Thoracic aorta (tissue), 2 donors: ENCODE data around the gene LCORL. TPM values are rescaled to one million over a fixed set of nuclear protein-coding genes. Genes with fewer than 3 reads are reported as not detected.
"Not testable (repeated sequence)": the region's sequence is repeated elsewhere in the genome, so short reads cannot be mapped to it uniquely, and the experiment has no call there.

Experiments used
- ATAC-seq: fragments of 150-250 bp; one replicate; pipeline ENCODE4 v1.8.0; 2017; ENCODE audit warnings: low read depth; ENCODE audit not compliant: insufficient number of reproducible peaks, low FRiP score
- DNase-seq: peaks from one replicate; pipeline ENCODE4 v3.0.0-alpha.2; 2020; ENCODE audit warnings: low spot score
- H3K27ac ChIP-seq, 2 donors: fragments of 200-600 bp; sonication (generic); 1 replicate in 1 of 2; 2 replicates in 1 of 2; pipeline ENCODE4 v1.5.1; 2016; ENCODE audit warnings: mild to moderate bottlenecking in 2 of 2, moderate library complexity in 2 of 2
- H3K27me3 ChIP-seq: fragments of 200-600 bp; sonication (generic); replicated peaks from 2 replicates; pipeline ENCODE4 v1.6.0; 2016; ENCODE audit warnings: mild to moderate bottlenecking; ENCODE audit not compliant: insufficient read depth
- H3K36me3 ChIP-seq: fragments of 200-600 bp; sonication (generic); one replicate; pipeline ENCODE4 v1.5.1; 2016
- H3K4me1 ChIP-seq, 2 donors: fragments of 200-600 bp; sonication (generic); 1 replicate in 1 of 2; 2 replicates in 1 of 2; pipeline versions ENCODE4 v1.5.1 to v1.6.0; 2016; ENCODE audit warnings: low read depth in 2 of 2, mild to moderate bottlenecking in 1 of 2; ENCODE audit not compliant: control insufficient read depth in 1 of 2
- H3K4me3 ChIP-seq: fragments of 200-600 bp; sonication (generic); 2 replicates; pipeline ENCODE4 v1.5.1; 2016; ENCODE audit warnings: mild to moderate bottlenecking
- H3K9me3 ChIP-seq: fragments of 200-600 bp; sonication (generic); 2 replicates; pipeline ENCODE4 v1.5.1; 2016
- total RNA-seq, 2 donors: library from RNA; depleted of rRNA; stranded (reverse); fragments of >200 nt; gene quantifications; one replicate each; pipeline versions ENCODE4 v1.1.0 to v1.2.3, GENCODE V29; 2016
- TF ChIP-seq, protein P1 (sequence below): fragments of 200-600 bp; sonication (generic); IDR thresholded peaks from one replicate; pipeline ENCODE4 v1.5.1; 2019; ENCODE audit warnings: antibody characterized with exemption

The LCORL gene
- total RNA-seq, 2 donors from 2014 or later: 10.4 to 39.4 TPM

DNA sequence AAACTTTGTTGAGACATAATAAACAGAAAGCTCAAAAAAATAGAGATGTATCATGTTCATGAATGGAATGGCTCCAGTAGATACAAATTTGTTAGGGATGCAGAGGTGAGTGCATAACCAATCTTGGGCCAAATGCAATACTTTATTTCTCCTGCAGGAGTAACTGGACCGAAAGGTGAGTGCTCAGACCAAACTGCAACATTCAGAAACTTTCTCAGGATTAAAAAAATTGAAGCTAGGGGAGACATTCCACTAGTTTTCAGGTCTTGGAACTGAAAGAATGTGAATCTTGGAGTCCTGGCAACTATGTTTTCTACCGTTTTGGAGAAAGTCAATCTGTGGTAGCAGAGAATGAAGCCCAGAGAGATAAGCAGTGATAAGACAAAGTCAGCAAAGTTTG lies 21.2 kb upstream of the LCORL start:
- no peak for DNase-seq
- Histone ChIP-seq H3K27me3 (no peaks in the 10 kb centered on the region), H3K4me3 (no peak overlapping the region), H3K27ac (no peak overlapping the region), H3K9me3 (no peaks in the 10 kb centered on the region), H3K4me1 (no peaks in the 10 kb centered on the region), H3K36me3 (no peaks in the 10 kb centered on the region)
- no peak for ATAC-seq
- TF ChIP-seq, protein P1, sequence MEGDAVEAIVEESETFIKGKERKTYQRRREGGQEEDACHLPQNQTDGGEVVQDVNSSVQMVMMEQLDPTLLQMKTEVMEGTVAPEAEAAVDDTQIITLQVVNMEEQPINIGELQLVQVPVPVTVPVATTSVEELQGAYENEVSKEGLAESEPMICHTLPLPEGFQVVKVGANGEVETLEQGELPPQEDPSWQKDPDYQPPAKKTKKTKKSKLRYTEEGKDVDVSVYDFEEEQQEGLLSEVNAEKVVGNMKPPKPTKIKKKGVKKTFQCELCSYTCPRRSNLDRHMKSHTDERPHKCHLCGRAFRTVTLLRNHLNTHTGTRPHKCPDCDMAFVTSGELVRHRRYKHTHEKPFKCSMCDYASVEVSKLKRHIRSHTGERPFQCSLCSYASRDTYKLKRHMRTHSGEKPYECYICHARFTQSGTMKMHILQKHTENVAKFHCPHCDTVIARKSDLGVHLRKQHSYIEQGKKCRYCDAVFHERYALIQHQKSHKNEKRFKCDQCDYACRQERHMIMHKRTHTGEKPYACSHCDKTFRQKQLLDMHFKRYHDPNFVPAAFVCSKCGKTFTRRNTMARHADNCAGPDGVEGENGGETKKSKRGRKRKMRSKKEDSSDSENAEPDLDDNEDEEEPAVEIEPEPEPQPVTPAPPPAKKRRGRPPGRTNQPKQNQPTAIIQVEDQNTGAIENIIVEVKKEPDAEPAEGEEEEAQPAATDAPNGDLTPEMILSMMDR: no peak

DNA sequence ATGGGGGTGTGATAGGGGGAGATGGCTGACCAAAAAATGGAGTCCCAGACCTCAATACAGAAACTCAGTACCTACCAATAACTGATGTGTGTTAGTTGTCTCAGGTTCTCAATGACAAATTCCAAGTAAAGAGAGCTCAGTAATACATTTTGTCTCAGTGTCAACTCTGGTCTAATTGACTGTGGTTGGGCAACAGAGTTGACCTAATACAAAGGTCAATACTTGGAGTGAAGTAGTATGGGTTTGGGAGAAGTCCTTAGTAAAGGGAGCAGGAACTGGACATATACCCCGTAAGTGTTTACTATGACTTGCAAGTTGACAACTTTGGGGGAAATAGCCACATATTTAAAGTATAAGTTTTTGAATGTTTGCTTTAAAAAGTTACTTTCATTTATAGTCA lies 20.5 kb upstream of the LCORL start:
- Histone ChIP-seq H3K4me1 (no peaks in the 10 kb centered on the region), H3K9me3 (no peaks in the 10 kb centered on the region), H3K27ac (no peak overlapping the region), H3K36me3 (no peaks in the 10 kb centered on the region), H3K27me3 (no peaks in the 10 kb centered on the region), H3K4me3 (no peak overlapping the region)
- no peak for ATAC-seq
- TF ChIP-seq, protein P1: no peak
- DNase-seq: no peak

DNA sequence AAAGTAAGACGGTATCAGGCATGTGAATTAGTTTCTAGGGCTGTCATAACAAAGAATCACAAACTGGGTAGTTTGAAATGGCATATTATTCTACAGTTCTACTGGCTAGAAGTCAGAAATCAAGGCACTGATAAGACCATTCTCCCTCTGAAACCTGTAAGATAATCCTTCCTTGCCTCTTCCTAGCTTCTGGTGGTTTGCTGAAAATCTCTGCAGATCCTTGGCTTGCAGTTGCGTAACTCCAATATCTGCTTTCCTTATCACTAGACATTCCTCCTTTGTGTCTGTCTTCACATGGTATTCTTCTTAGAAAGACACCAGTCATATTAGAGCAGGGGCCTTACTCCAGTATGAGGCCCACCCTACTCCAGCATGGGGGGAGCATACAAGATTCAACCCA lies 19.6 kb upstream of the LCORL start:
- TF ChIP-seq, protein P1: no peak
- DNase-seq (no peak), ATAC-seq (no peak)
- H3K4me1 ChIP-seq: no peaks in the 10 kb centered on the region
- no peaks in the 10 kb centered on the region for H3K27me3 ChIP-seq
- no peaks in the 10 kb centered on the region for H3K9me3 ChIP-seq
- no peaks in the 10 kb centered on the region for H3K36me3 ChIP-seq
- H3K4me3 ChIP-seq: no peak overlapping the region
- H3K27ac ChIP-seq: no peak overlapping the region

DNA sequence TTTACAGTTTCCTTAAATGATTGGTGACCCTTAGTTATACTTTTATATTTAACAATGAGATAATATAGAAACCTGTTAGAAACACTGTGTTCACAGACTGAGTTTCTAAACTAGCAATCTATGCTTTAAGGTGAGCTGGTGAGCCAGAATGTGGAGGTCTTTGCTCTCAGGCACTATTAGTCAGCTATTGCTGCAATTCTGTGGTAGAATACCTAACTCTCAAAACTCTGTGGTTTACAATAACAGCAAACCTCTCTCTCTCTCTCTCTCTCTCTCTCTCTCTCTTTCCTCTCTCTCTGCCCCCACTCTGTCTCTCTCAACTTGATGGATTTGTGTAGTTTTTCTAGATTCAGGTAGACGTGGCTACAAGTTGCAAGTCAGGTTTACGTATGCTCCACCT lies 17.6 kb upstream of the LCORL start:
- H3K4me3 ChIP-seq: no peak overlapping the region
- no peak overlapping the region for H3K27ac ChIP-seq
- TF ChIP-seq, protein P1: no peak
- no peaks in the 10 kb centered on the region for H3K4me1 ChIP-seq
- H3K9me3 ChIP-seq: no peaks in the 10 kb centered on the region
- H3K36me3 ChIP-seq: no peaks in the 10 kb centered on the region
- ATAC-seq (no peak), DNase-seq (no peak)
- H3K27me3 ChIP-seq: no peaks in the 10 kb centered on the region

GRCh38 chr4:18036369-18036768 lies 14.8 kb upstream of the LCORL start:
- H3K4me3 ChIP-seq, H3K27me3 ChIP-seq, H3K9me3 ChIP-seq, H3K4me1 ChIP-seq, DNase-seq, H3K27ac ChIP-seq, H3K36me3 ChIP-seq, ATAC-seq: not testable (repeated sequence)

DNA sequence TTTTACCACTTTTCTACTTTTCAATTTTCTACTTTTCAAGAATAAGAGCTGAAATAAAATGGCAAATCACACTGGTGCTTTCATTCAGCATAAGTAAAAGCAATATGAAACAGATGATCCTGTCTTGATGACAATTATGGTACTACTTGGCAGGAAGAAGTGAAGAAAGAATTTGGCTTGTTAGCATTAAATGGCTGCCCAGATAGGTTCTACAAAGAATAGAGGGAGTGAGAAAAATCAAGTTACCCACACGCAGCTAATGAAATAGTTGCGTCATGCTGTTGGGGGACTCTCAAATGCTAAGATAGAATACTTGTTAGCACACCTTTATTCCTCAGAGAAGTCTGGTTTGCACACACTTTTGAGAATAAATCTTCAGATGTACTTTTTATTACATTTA lies 12.5 kb upstream of the LCORL start:
- ATAC-seq: no peak

More for the DNA sequence above, 12.5 kb upstream of the LCORL start:
- Histone ChIP-seq H3K27ac (no peak overlapping the region), H3K36me3 (no peaks in the 10 kb centered on the region), H3K4me1 (no peaks in the 10 kb centered on the region), H3K9me3 (no peaks in the 10 kb centered on the region), H3K4me3 (no peak overlapping the region), H3K27me3 (no peaks in the 10 kb centered on the region)
- TF ChIP-seq, protein P1: no peak
- no peak for DNase-seq
